Fibroblast of skin of scalp (primary cell): ENCODE data around the gene COA1.
"Not testable (repeated sequence)": the region's sequence is repeated elsewhere in the genome, so short reads cannot be mapped to it uniquely, and the experiment has no call there.

Experiments used
- DNase-seq: peaks from one replicate; pipeline ENCODE4 v3.0.0-alpha.2; 2013

The COA1 gene

DNA sequence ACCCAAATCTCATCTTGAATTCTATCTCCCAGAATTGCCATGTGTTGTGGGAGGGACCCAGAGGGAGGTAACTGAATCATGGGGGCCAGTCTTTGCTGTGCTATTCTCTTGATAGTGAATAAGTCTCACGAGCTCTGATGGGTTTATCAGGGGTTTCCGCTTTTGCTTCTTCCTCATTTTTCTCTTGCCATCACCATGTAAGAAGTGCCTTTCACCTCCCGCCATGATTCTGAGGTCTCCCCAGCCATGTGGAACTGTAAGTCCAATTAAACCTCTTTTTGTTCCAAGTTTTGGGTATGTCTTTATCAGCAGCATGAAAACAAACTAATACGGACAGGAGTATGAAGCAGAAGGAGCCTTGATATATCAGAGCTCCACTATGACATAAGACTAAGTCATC lies 41.5 kb downstream of the COA1 start:
- DNase-seq: not testable (repeated sequence)

- no peak for DNase-seq
Observed at GRCh38 chr7:43686991-43687390, 42.3 kb downstream of the COA1 start.

GRCh38 chr7:43680736-43681135 lies 48.6 kb downstream of the COA1 start:
- DNase-seq: no peak

GRCh38 chr7:43679210-43680068 lies 49.9 kb downstream of the COA1 start:
- DNase-seq: no peak

DNA sequence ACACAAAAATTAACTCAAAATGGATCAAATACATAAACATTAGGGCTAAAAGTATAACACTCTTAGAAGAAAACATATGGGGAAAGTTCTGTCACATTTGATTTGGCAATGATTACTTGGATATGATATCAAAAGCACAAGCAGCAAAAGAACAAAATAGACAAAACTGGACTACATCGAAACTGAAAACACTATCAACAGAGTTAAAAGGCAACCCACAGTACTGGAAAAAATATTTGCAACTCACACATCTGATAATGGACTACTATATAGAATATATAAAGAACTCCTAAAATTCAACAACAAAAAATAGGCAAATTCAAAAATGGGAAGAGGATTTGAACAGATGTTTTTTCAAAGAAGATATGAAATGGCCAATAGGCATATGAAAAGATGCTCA lies 51.0 kb downstream of the COA1 start:
- DNase-seq: no peak

DNA sequence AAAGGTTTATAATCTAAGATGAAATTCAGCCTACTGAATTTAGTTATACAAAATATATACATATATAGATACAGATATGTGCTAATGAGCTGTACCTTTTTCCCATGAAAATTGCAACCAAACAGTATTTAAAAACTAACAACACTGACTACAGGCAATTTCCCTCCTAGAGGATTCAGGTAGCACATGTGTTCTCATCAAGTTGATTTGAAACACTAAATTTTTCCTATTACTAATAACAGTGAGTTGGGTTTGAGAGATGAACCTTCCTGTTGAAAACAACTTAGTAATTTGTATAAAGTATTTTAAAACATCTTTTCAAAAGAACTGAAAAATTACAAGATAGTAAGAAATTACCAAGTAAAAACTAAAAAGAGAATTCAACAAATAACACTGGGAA lies 51.5 kb downstream of the COA1 start:
- no peak for DNase-seq

GRCh38 chr7:43674559-43675436 lies 54.5 kb downstream of the COA1 start:
- peak; percentile 94 for DNase-seq

GRCh38 chr7:43673243-43673976 lies 55.9 kb downstream of the COA1 start:
- peak; percentile 54 for DNase-seq

GRCh38 chr7:43671521-43671920 lies 57.8 kb downstream of the COA1 start:
- DNase-seq: no peak

DNA sequence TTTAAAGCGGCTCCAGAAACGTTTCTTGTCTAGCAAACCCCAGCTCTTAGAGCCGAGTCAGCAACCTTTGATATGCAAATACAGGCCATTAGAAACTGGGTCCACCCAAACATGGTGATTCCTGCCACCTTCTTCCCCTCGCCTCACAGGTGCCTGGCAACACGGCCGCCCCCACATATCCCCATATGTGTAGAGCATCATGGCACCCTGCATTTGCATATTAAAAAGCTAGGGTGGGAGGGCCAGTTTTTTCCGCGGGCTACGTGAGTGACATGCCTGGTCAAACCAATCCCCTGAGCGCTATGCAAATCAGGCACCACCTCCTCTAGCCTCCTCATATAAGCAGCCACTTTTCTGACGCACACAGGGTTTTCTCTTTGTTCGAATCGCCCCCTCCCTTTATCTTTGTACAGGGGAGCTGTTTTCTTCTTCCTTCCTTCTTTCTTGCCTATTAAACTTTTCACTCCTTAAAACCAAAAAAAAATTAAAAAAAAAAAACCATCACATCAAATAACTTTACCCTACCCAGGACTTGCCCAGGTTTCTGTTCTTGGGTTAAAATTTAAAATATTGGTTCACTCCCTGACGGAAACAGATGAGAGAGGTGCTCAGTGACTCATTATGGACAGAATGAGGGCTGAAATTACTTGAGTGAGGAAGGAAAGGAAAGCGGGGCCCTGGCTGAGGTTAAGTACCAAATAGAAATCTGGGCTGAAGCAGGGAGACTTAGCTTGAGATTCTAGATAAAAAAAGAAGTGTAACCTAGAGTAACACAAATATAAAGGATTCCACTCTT lies 59.8 kb downstream of the COA1 start:
- no peak for DNase-seq

GRCh38 chr7:43668035-43668434 lies 61.3 kb downstream of the COA1 start:
- DNase-seq: no peak

- DNase-seq: peak; percentile 49
Observed at GRCh38 chr7:43666938-43667337, 62.4 kb downstream of the COA1 start.

DNA sequence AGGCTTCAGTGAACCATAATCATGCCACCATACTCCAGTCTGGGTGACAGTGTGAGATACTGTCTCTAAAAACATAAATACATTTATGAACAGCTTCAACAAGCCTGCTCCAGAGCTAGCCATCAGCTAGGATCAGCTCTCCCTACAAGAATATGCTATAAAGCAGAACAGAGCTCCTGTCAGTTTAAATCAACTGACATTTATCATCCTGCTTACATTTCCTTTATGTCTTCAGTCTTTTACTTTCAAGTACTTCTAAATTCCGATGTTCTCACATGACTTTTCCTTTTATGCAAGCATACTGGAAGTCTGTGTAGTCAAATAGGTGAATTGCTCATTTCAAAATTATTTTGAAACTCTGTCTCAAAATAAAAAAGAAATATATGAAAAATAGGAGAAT lies 64.6 kb downstream of the COA1 start:
- no peak for DNase-seq

DNA sequence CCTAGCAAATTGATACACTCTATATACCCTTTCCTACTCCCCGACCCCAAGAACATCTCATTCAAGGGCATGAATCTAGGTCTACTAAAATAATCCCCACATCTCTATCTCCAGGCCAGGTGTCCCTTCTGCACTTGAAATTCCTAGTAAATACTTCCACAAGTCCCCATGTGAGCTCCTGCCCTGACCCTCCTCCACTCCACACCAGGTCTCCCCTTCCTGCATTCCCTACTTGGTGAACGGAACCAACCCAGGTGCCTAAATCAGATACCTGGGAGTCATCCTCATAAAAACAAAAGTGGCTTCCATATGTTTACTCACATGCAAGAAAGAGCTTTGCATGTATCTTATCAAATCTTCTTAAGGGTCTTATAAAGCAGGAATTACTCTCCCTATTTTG lies 69.2 kb downstream of the COA1 start:
- DNase-seq: no peak

GRCh38 chr7:43659549-43659896 lies 69.8 kb downstream of the COA1 start:
- no peak for DNase-seq

DNA sequence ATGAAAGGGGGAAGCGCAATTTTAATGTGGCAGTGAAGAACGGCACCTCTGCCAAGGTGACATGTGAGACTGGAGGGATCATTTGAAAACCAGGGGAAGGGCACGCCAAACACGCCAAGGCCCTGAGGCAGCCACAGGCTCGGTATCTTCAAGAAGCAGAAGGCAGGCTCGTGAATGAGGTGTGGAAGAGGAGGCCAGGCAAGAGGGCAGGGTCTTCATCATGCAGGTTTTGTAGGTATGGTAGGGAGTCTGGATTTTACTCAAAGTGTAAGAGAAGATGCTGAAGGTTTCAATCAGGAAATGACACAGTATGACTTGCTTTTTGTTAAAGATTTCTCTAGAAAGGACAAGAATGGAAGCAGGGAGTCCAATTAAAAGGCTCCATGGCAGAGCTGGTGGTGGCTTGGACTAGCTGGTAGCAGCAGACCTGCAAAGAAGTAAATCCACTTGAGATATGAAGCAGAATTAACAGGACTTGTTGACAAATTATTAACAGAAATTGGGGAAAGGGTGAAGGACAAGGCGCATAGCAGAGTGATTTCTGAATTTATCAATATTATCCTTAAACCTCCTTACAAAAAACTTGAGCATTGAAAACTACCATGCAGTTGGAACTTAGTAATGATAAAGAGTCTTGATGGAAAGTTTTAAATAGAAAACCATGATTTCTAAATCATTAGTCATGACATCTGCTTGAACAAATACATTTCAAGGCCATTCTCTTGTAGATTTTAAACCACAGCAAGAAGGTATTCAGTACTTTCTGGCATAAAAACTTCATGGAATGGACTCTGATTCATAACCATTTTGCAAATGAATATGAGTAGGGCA lies 70.4 kb downstream of the COA1 start:
- DNase-seq: peak; percentile 92

DNA sequence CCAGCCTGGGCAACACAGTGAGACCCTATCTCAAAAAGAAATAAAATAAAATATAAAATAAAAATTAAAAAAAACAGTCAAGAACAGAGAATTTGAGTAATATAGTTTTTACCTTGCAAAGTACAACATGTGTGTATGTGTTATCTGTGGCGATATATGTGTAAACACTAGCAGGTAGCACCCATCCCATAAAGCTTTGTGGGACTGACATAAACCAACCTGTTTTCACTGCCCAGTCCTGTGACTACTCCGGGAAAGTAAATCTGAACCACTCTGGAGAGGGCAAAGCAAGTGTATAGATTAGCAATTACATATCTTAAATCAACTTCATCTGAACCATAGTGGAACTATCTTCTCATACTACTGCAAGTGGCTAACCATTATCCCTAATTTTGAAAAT lies 72.3 kb downstream of the COA1 start:
- DNase-seq: no peak

GRCh38 chr7:43655584-43655983 lies 73.7 kb downstream of the COA1 start:
- no peak for DNase-seq

- DNase-seq: no peak
Observed at GRCh38 chr7:43653891-43654504, 75.3 kb downstream of the COA1 start.

DNA sequence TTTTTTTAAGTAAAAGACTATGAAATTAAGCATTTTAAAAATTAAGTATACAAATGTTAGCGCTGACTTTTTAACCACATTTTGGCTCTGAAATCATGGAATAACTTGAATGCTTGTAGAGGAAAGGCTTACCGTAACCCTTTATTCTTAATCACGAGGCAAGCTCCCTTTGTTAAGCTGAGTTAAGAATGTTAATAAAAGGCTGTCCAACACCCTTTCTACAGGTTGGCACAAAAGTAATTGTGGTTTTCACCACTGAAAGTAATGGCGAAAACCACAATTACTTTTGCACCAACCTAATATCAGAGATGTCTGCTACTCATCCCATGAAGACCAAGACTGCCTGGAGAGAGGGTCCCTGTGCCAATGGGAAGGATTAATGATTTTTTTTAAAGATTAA lies 75.9 kb downstream of the COA1 start:
- DNase-seq: no peak

GRCh38 chr7:43652364-43652763 lies 77.0 kb downstream of the COA1 start:
- no peak for DNase-seq
